GM23338 (cell line): Measurements from ENCODE around the gene PDHX. TPM values are rescaled to one million over a fixed set of nuclear protein-coding genes. Genes with fewer than 3 reads are reported as not detected.

Source experiments
- ATAC-seq: fragments of 200-7000 bp; cut with Tn5 transposase; 3 replicates; pipeline ENCODE4 v1.9.1; 2020
- DNase-seq: peaks from one replicate; pipeline ENCODE4 v3.0.0-alpha.2; 2015; ENCODE audit warnings: low spot score
- H2AFZ ChIP-seq: fragments of 200-600 bp; sonication (generic); 2 replicates; pipeline ENCODE4 v1.8.0; 2016; ENCODE audit warnings: antibody characterized with exemption, mild to moderate bottlenecking, moderate library complexity
- H3F3A ChIP-seq: fragments of 200-600 bp; sonication (generic); replicated peaks from 2 replicates; pipeline ENCODE4 v1.8.0; 2017; ENCODE audit warnings: antibody characterized with exemption, mixed run types, low read depth
- H3K27ac ChIP-seq: fragments of 200-600 bp; sonication (generic); 2 replicates; pipeline ENCODE4 v1.6.1; 2016; ENCODE audit warnings: low read depth
- H3K27me3 ChIP-seq: fragments of 200-600 bp; sonication (generic); 2 replicates; pipeline ENCODE4 v1.8.0; 2016; ENCODE audit warnings: mild to moderate bottlenecking, mixed run types, moderate library complexity; ENCODE audit not compliant: insufficient read depth
- H3K36me3 ChIP-seq: fragments of 200-600 bp; sonication (generic); 2 replicates; pipeline ENCODE4 v1.8.0; 2016; ENCODE audit warnings: mild to moderate bottlenecking; ENCODE audit not compliant: insufficient read depth
- H3K4me1 ChIP-seq: fragments of 200-600 bp; sonication (generic); 2 replicates; pipeline ENCODE4 v1.8.0; 2016; ENCODE audit warnings: mild to moderate bottlenecking, moderate library complexity; ENCODE audit not compliant: insufficient read depth
- H3K4me2 ChIP-seq: fragments of 200-600 bp; sonication (generic); 2 replicates; pipeline ENCODE4 v1.7.1; 2017; ENCODE audit warnings: mixed run types
- H3K4me3 ChIP-seq: fragments of 200-600 bp; sonication (generic); 2 replicates; pipeline ENCODE4 v1.6.1; 2016; ENCODE audit warnings: mixed run types
- H3K79me2 ChIP-seq: fragments of 200-600 bp; sonication (generic); replicated peaks from 2 replicates; pipeline ENCODE4 v1.8.0; 2017; ENCODE audit warnings: mild to moderate bottlenecking; ENCODE audit not compliant: insufficient read depth
- H3K9me2 ChIP-seq: fragments of 200-600 bp; sonication (generic); 2 replicates; pipeline ENCODE4 v1.8.0; 2017; ENCODE audit not compliant: insufficient read depth
- H4K20me1 ChIP-seq: fragments of 200-600 bp; sonication (generic); replicated peaks from 2 replicates; pipeline ENCODE4 v1.8.0; 2017; ENCODE audit warnings: mild to moderate bottlenecking; ENCODE audit not compliant: insufficient read depth
- H3K27ac Mint-ChIP-seq: 2 replicates; pipeline ENCODE4 v1.8.0; 2020; ENCODE audit warnings: inconsistent platforms, mild to moderate bottlenecking, moderate library complexity, mixed read lengths
- H3K27me3 Mint-ChIP-seq: 3 replicates; pipeline ENCODE4 v1.8.0; 2022; ENCODE audit warnings: low read depth, mild to moderate bottlenecking, moderate library complexity, mixed read lengths, inconsistent platforms; ENCODE audit not compliant: insufficient read depth, poor library complexity
- H3K36me3 Mint-ChIP-seq: 3 replicates; pipeline ENCODE4 v1.8.0; 2021; ENCODE audit warnings: low read depth, mild to moderate bottlenecking, inconsistent platforms, moderate library complexity, mixed read lengths
- H3K4me1 Mint-ChIP-seq: 3 replicates; pipeline ENCODE4 v1.8.0; 2020; ENCODE audit warnings: mild to moderate bottlenecking, inconsistent platforms, mixed read lengths
- H3K4me3 Mint-ChIP-seq: 3 replicates; pipeline ENCODE4 v1.8.0; 2021; ENCODE audit warnings: moderate library complexity, mild to moderate bottlenecking, inconsistent platforms, mixed read lengths
- H3K9me3 Mint-ChIP-seq: 3 replicates; pipeline ENCODE4 v1.8.0; 2020; ENCODE audit warnings: moderate library complexity, mild to moderate bottlenecking, inconsistent platforms, mixed read lengths
- CREB1 ChIP-seq: fragments of 250-450 bp; sonication (Bioruptor Pico); IDR thresholded peaks from 2 replicates; pipeline ENCODE4 v1.5.0; 2020; ENCODE audit warnings: low read depth, mild to moderate bottlenecking, moderate library complexity
- CTCF ChIP-seq, 2 experiments: fragments of 200-600 bp in 1 of 2; sonication (generic) in 1 of 2; conservative IDR thresholded peaks; 2 replicates each; pipeline versions ENCODE4 v1.5.1 to v1.6.1; 2016 to 2017; ENCODE audit warnings: antibody characterized with exemption in 2 of 2, low read depth in 2 of 2, mild to moderate bottlenecking in 2 of 2, moderate library complexity in 1 of 2
- EZH2 ChIP-seq: fragments of 200-600 bp; sonication (generic); IDR thresholded peaks from one replicate; pipeline ENCODE4 v1.8.0; 2017; ENCODE audit warnings: antibody characterized with exemption, mild to moderate bottlenecking, low read depth; ENCODE audit not compliant: unreplicated experiment
- EZH2phosphoT487 ChIP-seq: fragments of 200-600 bp; sonication (generic); IDR thresholded peaks from one replicate; pipeline ENCODE4 v1.8.1; 2018; ENCODE audit warnings: antibody characterized with exemption; ENCODE audit not compliant: unreplicated experiment
- JUNB ChIP-seq: IDR thresholded peaks from one replicate; pipeline ENCODE4 v1.6.1; 2016; ENCODE audit warnings: antibody characterized with exemption; ENCODE audit not compliant: unreplicated experiment
- NANOG ChIP-seq: IDR thresholded peaks from 2 replicates; pipeline ENCODE4 v1.6.1; 2016; ENCODE audit warnings: antibody characterized with exemption, borderline replicate concordance
- POLR2AphosphoS5 ChIP-seq: IDR thresholded peaks from 2 replicates; pipeline ENCODE4 v1.6.1; 2016; ENCODE audit warnings: antibody characterized with exemption, low read depth
- REST ChIP-seq: IDR thresholded peaks from one replicate; pipeline ENCODE4 v1.6.1; 2018; ENCODE audit warnings: antibody characterized with exemption; ENCODE audit not compliant: unreplicated experiment
- STAT1 ChIP-seq: IDR thresholded peaks from one replicate; pipeline ENCODE4 v1.6.1; 2016; ENCODE audit warnings: antibody characterized with exemption; ENCODE audit not compliant: unreplicated experiment
- ZNF114 ChIP-seq: fragments of 250-450 bp; sonication (Bioruptor Pico); IDR thresholded peaks from 2 replicates; pipeline ENCODE4 v1.5.0; 2020; ENCODE audit warnings: mild to moderate bottlenecking, moderate library complexity
- ZNF331 ChIP-seq: fragments of 250-450 bp; sonication (Bioruptor Pico); IDR thresholded peaks from 2 replicates; pipeline ENCODE4 v1.5.0; 2020; ENCODE audit warnings: low read depth, mild to moderate bottlenecking, moderate library complexity
- ZNF462 ChIP-seq: fragments of 250-450 bp; sonication (Bioruptor Pico); IDR thresholded peaks from 2 replicates; pipeline ENCODE4 v1.5.0; 2020; ENCODE audit warnings: mild to moderate bottlenecking, moderate library complexity
- polyA plus RNA-seq: library from polyadenylated mRNA; unstranded; fragments of >200 nt; fragmentation: Nextera tagmentation; extraction: Ambion mirVana; gene quantifications from 2 replicates; pipeline ENCODE4 v1.2.1, GENCODE V29; 2016
- total RNA-seq: library from RNA; depleted of rRNA; stranded (reverse); fragments of >200 nt; shearing (Covaris generic); gene quantifications from 2 replicates; pipeline ENCODE4 v1.2.3, GENCODE V29; 2014

The PDHX gene
- total and polyA plus RNA-seq, 2 experiments from 2014 or later = 36.9 to 40.2 TPM

DNA sequence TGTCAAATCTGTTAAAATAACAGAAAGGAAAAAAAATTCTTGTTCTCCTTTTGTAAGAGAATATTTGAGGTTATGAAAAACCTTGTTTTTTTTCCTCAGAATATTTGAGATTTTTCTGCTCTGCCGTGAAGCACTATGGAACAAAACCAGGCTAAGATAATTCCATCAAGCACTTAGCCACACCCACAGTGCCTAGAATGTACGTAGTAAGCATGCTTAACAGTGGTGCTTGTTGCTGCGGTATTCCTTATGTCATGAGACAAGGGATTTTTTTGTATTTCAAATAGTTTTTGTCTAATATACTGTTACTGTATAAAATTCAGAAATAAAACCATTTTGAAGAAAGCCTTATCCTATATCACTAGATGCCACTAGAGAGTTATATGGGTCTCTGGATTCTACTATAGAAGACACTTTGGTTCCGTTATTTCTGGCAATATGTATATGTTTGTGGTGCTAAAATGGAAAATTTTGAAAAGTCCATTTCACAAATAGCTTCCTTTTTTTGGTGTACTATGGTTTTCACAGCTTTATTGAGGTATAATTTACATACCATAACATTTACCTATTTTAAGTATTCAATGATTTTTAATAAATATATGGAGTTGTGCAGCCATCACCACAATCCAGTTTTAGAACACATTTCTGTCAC is 23.7 kb downstream of the PDHX start (continued):
- no peak for TF ChIP-seq ZNF462 (CRISPR knock-in tag)
- TF ChIP-seq CTCF (conservative IDR thresholded peaks at IDR 0.05; ENCODE audit: low read depth in 2 of 2) = no peak
- no peak for TF ChIP-seq NANOG
- TF ChIP-seq STAT1 = no peak
- no peak for TF ChIP-seq POLR2AphosphoS5
- TF ChIP-seq JUNB = no peak
- TF ChIP-seq ZNF114 = no peak
- no peak for TF ChIP-seq EZH2

- peaks cover 5% of the 10 kb centered on the region for H3K9me3 Mint-ChIP-seq
- DNase-seq (no peak), ATAC-seq (no peak)
- H3K27ac Mint-ChIP-seq = no peak overlapping the region
- Histone ChIP-seq H3K4me2 (no peak overlapping the region), H3K9me2 (no peaks in the 10 kb centered on the region), H3K27ac (no peak overlapping the region), H2AFZ (no peak overlapping the region), H3K4me3 (no peak overlapping the region), H3F3A (no peaks in the 10 kb centered on the region), H3K36me3 (no peaks in the 10 kb centered on the region), H3K79me2 (peaks cover 52% of the 10 kb centered on the region), H3K4me1 (no peaks in the 10 kb centered on the region), H3K27me3 (no peaks in the 10 kb centered on the region), H4K20me1 (no peaks in the 10 kb centered on the region)
- H3K27me3 Mint-ChIP-seq = no peaks in the 10 kb centered on the region
- peaks cover 4% of the 10 kb centered on the region; the same call in 1 of the 3 replicates for H3K36me3 Mint-ChIP-seq
- no peak overlapping the region for H3K4me3 Mint-ChIP-seq
- H3K4me1 Mint-ChIP-seq = peaks cover 6% of the 10 kb centered on the region; the same call in 2 of the 3 replicates
- TF ChIP-seq POLR2AphosphoS5 = no peak
- TF ChIP-seq CREB1 (CRISPR knock-in tag) = no peak
- no peak for TF ChIP-seq REST
- TF ChIP-seq ZNF331 = no peak
- no peak for TF ChIP-seq ZNF114
- TF ChIP-seq STAT1 = no peak
- TF ChIP-seq EZH2phosphoT487 = no peak
Measured at GRCh38 chr11:34941688-34942087, 25.3 kb downstream of the PDHX start.
